Astrocyte of the cerebellum (primary cell): ENCODE measurements around the gene ABHD2.
"Not testable (repeated sequence)": the region's sequence is repeated elsewhere in the genome, so short reads cannot be mapped to it uniquely, and the experiment has no call there.

Experiments used
- DNase-seq: peaks from one replicate; pipeline ENCODE4 v3.0.0-alpha.2; 2011; ENCODE audit warnings: low read depth
- H3K4me3 ChIP-seq: 2 replicates; pipeline ENCODE4 v1.5.1; 2011; ENCODE audit warnings: mild to moderate bottlenecking, low read depth, low read length, moderate library complexity
- in situ Hi-C: cut with HindIII; loops from 2 replicates; pipeline ENCODE4 v1.10.0; 2017; ENCODE audit warnings: low sequenced_read_pairs
- TF ChIP-seq, protein P1 (sequence below): IDR thresholded peaks from 2 replicates; pipeline ENCODE4 v1.5.1; 2012; ENCODE audit warnings: low read length, low read depth, moderate library complexity, mild to moderate bottlenecking; ENCODE audit errors: missing control alignments

The ABHD2 gene

GRCh38 chr15:89247446-89247845 lies 159.2 kb downstream of the ABHD2 start:
- in situ Hi-C loops = no loop called here
- no peak overlapping the region for H3K4me3 ChIP-seq
- TF ChIP-seq, protein P1, sequence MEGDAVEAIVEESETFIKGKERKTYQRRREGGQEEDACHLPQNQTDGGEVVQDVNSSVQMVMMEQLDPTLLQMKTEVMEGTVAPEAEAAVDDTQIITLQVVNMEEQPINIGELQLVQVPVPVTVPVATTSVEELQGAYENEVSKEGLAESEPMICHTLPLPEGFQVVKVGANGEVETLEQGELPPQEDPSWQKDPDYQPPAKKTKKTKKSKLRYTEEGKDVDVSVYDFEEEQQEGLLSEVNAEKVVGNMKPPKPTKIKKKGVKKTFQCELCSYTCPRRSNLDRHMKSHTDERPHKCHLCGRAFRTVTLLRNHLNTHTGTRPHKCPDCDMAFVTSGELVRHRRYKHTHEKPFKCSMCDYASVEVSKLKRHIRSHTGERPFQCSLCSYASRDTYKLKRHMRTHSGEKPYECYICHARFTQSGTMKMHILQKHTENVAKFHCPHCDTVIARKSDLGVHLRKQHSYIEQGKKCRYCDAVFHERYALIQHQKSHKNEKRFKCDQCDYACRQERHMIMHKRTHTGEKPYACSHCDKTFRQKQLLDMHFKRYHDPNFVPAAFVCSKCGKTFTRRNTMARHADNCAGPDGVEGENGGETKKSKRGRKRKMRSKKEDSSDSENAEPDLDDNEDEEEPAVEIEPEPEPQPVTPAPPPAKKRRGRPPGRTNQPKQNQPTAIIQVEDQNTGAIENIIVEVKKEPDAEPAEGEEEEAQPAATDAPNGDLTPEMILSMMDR = no peak
- DNase-seq = no peak

GRCh38 chr15:89248584-89248983 lies 160.3 kb downstream of the ABHD2 start:
- DNase-seq = no peak
- in situ Hi-C loops = no loop called here
- TF ChIP-seq, protein P1 = no peak
- no peak overlapping the region for H3K4me3 ChIP-seq

- H3K4me3 ChIP-seq, in situ Hi-C loops, DNase-seq: not testable (repeated sequence)
These were observed 161.9 kb downstream of the ABHD2 start for GRCh38 chr15:89250142-89250541.
